HepG2 (cell line): ENCODE data around the gene SLC15A3. TPM values are rescaled to one million over a fixed set of nuclear protein-coding genes. Genes with fewer than 3 reads are reported as not detected.

ENCODE experiments used
- CCDC6 ChIP-seq: sonication (generic); formaldehyde crosslinking; IDR thresholded peaks from 2 replicates; pipeline ENCODE4 v1.8.1; 2022; ENCODE audit warnings: mild to moderate bottlenecking, missing genetic modification reagents, moderate library complexity
- FOSL2 ChIP-seq: sonication (generic); formaldehyde crosslinking; IDR thresholded peaks from 2 replicates; pipeline ENCODE4 v1.4.0; 2020; ENCODE audit warnings: missing genetic modification reagents
- MAF1 ChIP-seq: sonication (generic); formaldehyde crosslinking; IDR thresholded peaks from 2 replicates; pipeline ENCODE4 v1.5.0; 2020; ENCODE audit warnings: missing genetic modification reagents, borderline replicate concordance
- NONO ChIP-seq, 2 experiments: fragments of 450-650 bp in 1 of 2; sonication (generic) in 1 of 2; formaldehyde crosslinking in 1 of 2; IDR thresholded peaks in 1 of 2; conservative IDR thresholded peaks in 1 of 2; 2 replicates each; pipeline versions ENCODE4 v1.6.1 to v1.8.0; 2017 to 2022; ENCODE audit warnings: mild to moderate bottlenecking in 1 of 2, missing genetic modification reagents in 1 of 2, moderate library complexity in 1 of 2
- NR2F6 ChIP-seq, 2 experiments: IDR thresholded peaks; 2 replicates each; pipeline ENCODE4 v1.6.1; 2016; ENCODE audit warnings: antibody characterized with exemption in 1 of 2, mild to moderate bottlenecking in 1 of 2
- RAD21 ChIP-seq: fragments of 450-650 bp; formaldehyde crosslinking; IDR thresholded peaks from 2 replicates; pipeline ENCODE4 v1.5.0; 2020; ENCODE audit warnings: mild to moderate bottlenecking
- SIX1 ChIP-seq: sonication (generic); formaldehyde crosslinking; IDR thresholded peaks from 2 replicates; pipeline ENCODE4 v1.4.0; 2020; ENCODE audit warnings: missing genetic modification reagents, borderline replicate concordance
- SOX13 ChIP-seq, 3 experiments: fragments of 450-650 bp in 1 of 3; sonication (generic) in 1 of 3; formaldehyde crosslinking in 1 of 3; IDR thresholded peaks in 2 of 3; conservative IDR thresholded peaks in 1 of 3; 2 replicates each; pipeline versions ENCODE4 v1.5.0 to v1.6.1; 2016 to 2020; ENCODE audit warnings: antibody characterized with exemption in 1 of 3, mild to moderate bottlenecking in 1 of 3, missing compliant biosample characterization in 1 of 3, missing genetic modification reagents in 1 of 3, moderate library complexity in 1 of 3
- TAF1 ChIP-seq: sonication (generic); formaldehyde crosslinking; IDR thresholded peaks from 2 replicates; pipeline ENCODE4 v1.4.0; 2020; ENCODE audit warnings: missing genetic modification reagents
- ZNF121 ChIP-seq: sonication (generic); formaldehyde crosslinking; IDR thresholded peaks from 2 replicates; pipeline ENCODE4 v1.5.0; 2020; ENCODE audit warnings: mild to moderate bottlenecking, missing genetic modification reagents
- ZNF382 ChIP-seq: sonication (generic); formaldehyde crosslinking; IDR thresholded peaks from 2 replicates; pipeline ENCODE4 v1.5.0; 2020; ENCODE audit warnings: missing genetic modification reagents, mild to moderate bottlenecking, borderline replicate concordance
- ZNF644 ChIP-seq: IDR thresholded peaks from 2 replicates; pipeline ENCODE4 v1.6.1; 2016; ENCODE audit warnings: low read depth
- ZSCAN30 ChIP-seq: sonication (generic); formaldehyde crosslinking; IDR thresholded peaks from 2 replicates; pipeline ENCODE4 v1.5.0; 2020; ENCODE audit warnings: mild to moderate bottlenecking, missing genetic modification reagents
- polyA plus RNA-seq, 8 experiments: library from polyadenylated mRNA; depleted of rRNA in 3 of 8; stranded (reverse) in 7 of 8; unstranded in 1 of 8; fragments of >200 nt; fragmentation: Illumina TruSeq in 4 of 8; extraction: Trizol in 4 of 8; gene quantifications; 2 replicates each; pipeline versions ENCODE4 v1.2.1 to v1.2.3, GENCODE V29; 2011 to 2016; ENCODE audit warnings: low read depth in 4 of 8, missing spikeins in 1 of 8, mixed read lengths in 1 of 8; ENCODE audit not compliant: insufficient read depth in 1 of 8
- total RNA-seq, 5 experiments: library from RNA; depleted of rRNA; stranded (reverse); fragments of >200 nt; fragmentation: Illumina TruSeq; extraction: Trizol; gene quantifications; 2 replicates each; pipeline ENCODE4 v1.2.3, GENCODE V29; 2016; ENCODE audit warnings: low read depth in 1 of 5
- TF ChIP-seq, protein P1 (sequence below): IDR thresholded peaks from 2 replicates; pipeline ENCODE4 v1.6.1; 2016; ENCODE audit warnings: low read depth, missing genetic modification reagents, missing compliant biosample characterization
- TF ChIP-seq, protein P2 (sequence below): sonication (generic); formaldehyde crosslinking; IDR thresholded peaks from 2 replicates; pipeline ENCODE4 v1.4.0; 2020; ENCODE audit warnings: mild to moderate bottlenecking, missing genetic modification reagents
- TF ChIP-seq, protein P3 (sequence below): sonication (generic); formaldehyde crosslinking; IDR thresholded peaks from 2 replicates; pipeline ENCODE4 v1.8.1; 2023; ENCODE audit warnings: missing genetic modification reagents, mild to moderate bottlenecking, borderline replicate concordance
- TF ChIP-seq, protein P4 (sequence below): sonication (generic); formaldehyde crosslinking; IDR thresholded peaks from 2 replicates; pipeline ENCODE4 v1.8.0; 2022; ENCODE audit warnings: mild to moderate bottlenecking, missing genetic modification reagents, moderate library complexity
- TF ChIP-seq, protein P5 (sequence below): sonication (generic); formaldehyde crosslinking; IDR thresholded peaks from 2 replicates; pipeline ENCODE4 v1.9.0; 2021; ENCODE audit warnings: missing genetic modification reagents, mild to moderate bottlenecking, borderline replicate concordance

SLC15A3 gene
- total and polyA plus RNA-seq, 2 of the 13 experiments (the other 11 are each of a cell fraction or from before 2014, with no cell fraction given), result 0.45 to 0.77 TPM

DNA sequence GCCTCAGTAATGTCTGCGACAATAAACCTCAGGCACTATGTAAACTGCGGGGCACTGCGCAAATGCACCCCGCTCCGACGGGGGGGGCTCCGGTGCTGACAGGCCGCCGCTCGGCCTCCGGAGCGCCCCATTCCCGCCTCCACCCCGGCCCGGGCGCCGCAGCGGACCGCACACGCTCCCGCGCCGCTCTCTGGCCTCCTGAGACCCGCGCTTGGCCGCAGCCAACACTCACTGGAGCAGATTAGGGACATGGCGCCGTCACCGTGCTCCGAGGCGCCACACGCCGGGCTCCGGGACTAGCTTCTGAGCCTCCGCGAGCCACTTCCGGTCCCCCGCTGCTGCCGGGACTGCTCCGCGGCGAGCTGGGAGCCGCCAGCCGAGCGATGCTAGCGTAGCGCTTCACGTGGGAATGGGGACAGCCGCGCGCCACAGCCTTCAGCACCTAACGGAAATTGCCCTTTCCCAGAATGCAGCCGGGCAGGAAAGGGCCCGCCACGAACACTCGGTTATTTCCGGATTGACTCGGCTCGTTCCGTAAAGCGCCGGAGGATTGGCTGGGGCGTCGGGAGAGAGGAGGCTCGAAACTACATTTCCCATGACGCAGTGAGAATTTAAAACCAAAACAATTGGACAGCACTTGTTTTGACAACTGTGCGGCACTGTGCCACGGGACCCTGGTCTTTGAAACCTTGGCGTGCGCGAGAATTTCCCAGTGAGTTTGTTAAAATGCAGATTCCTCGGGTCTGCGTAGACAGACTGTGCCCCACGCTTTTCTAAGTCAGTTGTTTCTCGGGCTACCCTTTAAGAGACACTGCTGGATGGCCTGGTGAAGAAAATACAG lies 45.6 kb downstream of the SLC15A3 start, which contains the start of gene PRPF19 (continued):
- TF ChIP-seq, protein P1, sequence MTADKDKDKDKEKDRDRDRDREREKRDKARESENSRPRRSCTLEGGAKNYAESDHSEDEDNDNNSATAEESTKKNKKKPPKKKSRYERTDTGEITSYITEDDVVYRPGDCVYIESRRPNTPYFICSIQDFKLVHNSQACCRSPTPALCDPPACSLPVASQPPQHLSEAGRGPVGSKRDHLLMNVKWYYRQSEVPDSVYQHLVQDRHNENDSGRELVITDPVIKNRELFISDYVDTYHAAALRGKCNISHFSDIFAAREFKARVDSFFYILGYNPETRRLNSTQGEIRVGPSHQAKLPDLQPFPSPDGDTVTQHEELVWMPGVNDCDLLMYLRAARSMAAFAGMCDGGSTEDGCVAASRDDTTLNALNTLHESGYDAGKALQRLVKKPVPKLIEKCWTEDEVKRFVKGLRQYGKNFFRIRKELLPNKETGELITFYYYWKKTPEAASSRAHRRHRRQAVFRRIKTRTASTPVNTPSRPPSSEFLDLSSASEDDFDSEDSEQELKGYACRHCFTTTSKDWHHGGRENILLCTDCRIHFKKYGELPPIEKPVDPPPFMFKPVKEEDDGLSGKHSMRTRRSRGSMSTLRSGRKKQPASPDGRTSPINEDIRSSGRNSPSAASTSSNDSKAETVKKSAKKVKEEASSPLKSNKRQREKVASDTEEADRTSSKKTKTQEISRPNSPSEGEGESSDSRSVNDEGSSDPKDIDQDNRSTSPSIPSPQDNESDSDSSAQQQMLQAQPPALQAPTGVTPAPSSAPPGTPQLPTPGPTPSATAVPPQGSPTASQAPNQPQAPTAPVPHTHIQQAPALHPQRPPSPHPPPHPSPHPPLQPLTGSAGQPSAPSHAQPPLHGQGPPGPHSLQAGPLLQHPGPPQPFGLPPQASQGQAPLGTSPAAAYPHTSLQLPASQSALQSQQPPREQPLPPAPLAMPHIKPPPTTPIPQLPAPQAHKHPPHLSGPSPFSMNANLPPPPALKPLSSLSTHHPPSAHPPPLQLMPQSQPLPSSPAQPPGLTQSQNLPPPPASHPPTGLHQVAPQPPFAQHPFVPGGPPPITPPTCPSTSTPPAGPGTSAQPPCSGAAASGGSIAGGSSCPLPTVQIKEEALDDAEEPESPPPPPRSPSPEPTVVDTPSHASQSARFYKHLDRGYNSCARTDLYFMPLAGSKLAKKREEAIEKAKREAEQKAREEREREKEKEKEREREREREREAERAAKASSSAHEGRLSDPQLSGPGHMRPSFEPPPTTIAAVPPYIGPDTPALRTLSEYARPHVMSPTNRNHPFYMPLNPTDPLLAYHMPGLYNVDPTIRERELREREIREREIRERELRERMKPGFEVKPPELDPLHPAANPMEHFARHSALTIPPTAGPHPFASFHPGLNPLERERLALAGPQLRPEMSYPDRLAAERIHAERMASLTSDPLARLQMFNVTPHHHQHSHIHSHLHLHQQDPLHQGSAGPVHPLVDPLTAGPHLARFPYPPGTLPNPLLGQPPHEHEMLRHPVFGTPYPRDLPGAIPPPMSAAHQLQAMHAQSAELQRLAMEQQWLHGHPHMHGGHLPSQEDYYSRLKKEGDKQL (CRISPR knock-in tag), result peak; percentile 37; the same call in 1 of the 2 replicates
- TF ChIP-seq, protein P2, sequence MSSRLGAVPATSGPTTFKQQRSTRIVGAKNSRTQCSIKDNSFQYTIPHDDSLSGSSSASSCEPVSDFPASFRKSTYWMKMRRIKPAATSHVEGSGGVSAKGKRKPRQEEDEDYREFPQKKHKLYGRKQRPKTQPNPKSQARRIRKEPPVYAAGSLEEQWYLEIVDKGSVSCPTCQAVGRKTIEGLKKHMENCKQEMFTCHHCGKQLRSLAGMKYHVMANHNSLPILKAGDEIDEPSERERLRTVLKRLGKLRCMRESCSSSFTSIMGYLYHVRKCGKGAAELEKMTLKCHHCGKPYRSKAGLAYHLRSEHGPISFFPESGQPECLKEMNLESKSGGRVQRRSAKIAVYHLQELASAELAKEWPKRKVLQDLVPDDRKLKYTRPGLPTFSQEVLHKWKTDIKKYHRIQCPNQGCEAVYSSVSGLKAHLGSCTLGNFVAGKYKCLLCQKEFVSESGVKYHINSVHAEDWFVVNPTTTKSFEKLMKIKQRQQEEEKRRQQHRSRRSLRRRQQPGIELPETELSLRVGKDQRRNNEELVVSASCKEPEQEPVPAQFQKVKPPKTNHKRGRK, result no peak
- TF ChIP-seq SOX13 (IDR thresholded peaks at IDR 0.05) (no peak), SOX13 (CRISPR knock-in tag; conservative IDR thresholded peaks at IDR 0.05 in 1 of 2, IDR thresholded peaks at IDR 0.05 in 1 of 2) (no peak), TAF1 (peak; percentile 92), FOSL2 (CRISPR knock-in tag) (no peak; the same call in 1 of the 2 replicates), ZNF644 (CRISPR knock-in tag) (no peak), MAF1 (CRISPR knock-in tag) (no peak), CCDC6 (CRISPR knock-in tag) (peak; percentile 93), SIX1 (no peak), ZNF121 (CRISPR knock-in tag) (no peak), RAD21 (CRISPR knock-in tag) (peak; percentile 45; the same call in 1 of the 2 replicates), NONO (IDR thresholded peaks at IDR 0.05) (no peak), NONO (CRISPR knock-in tag; conservative IDR thresholded peaks at IDR 0.05) (peak; percentile 84), NR2F6 (IDR thresholded peaks at IDR 0.05) (no peak), NR2F6 (CRISPR knock-in tag; IDR thresholded peaks at IDR 0.05) (0 out of 2 replicates have a peak, but pooled peaks have one; percentile 17), ZSCAN30 (CRISPR knock-in tag) (no peak), ZNF382 (CRISPR knock-in tag) (no peak)
- TF ChIP-seq, protein P3, sequence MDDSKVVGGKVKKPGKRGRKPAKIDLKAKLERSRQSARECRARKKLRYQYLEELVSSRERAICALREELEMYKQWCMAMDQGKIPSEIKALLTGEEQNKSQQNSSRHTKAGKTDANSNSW (CRISPR knock-in tag), result peak; percentile 84; the same call in 1 of the 2 replicates
- TF ChIP-seq, protein P4, sequence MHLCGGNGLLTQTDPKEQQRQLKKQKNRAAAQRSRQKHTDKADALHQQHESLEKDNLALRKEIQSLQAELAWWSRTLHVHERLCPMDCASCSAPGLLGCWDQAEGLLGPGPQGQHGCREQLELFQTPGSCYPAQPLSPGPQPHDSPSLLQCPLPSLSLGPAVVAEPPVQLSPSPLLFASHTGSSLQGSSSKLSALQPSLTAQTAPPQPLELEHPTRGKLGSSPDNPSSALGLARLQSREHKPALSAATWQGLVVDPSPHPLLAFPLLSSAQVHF, result no peak
- TF ChIP-seq, protein P5, sequence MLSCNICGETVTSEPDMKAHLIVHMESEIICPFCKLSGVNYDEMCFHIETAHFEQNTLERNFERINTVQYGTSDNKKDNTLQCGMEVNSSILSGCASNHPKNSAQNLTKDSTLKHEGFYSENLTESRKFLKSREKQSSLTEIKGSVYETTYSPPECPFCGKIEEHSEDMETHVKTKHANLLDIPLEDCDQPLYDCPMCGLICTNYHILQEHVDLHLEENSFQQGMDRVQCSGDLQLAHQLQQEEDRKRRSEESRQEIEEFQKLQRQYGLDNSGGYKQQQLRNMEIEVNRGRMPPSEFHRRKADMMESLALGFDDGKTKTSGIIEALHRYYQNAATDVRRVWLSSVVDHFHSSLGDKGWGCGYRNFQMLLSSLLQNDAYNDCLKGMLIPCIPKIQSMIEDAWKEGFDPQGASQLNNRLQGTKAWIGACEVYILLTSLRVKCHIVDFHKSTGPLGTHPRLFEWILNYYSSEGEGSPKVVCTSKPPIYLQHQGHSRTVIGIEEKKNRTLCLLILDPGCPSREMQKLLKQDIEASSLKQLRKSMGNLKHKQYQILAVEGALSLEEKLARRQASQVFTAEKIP, result no peak
